ENCODE results near the gene RALGAPA2. TPM values are rescaled to one million over a fixed set of nuclear protein-coding genes. Genes with fewer than 3 reads are reported as not detected.

The RALGAPA2 gene
- total RNA-seq, 1 donor from 2014 or later: 88.9 TPM

GRCh38 chr20:20606050-20606449 lies 106.4 kb downstream of the RALGAPA2 start:
- DNase-seq (no peak), ATAC-seq (no peak)
- TF ChIP-seq CTCF (IDR thresholded peaks at IDR 0.05): no peak
- intact Hi-C loops (cut with DNase I): no loop called here
- H3K9me3 ChIP-seq: no peaks in the 10 kb centered on the region
- no peaks in the 10 kb centered on the region for H3K27me3 ChIP-seq
- H3K36me3 ChIP-seq: peaks cover 41% of the 10 kb centered on the region
- H3K4me3 ChIP-seq: no peak overlapping the region
- H3K27ac ChIP-seq: no peak overlapping the region
- no peaks in the 10 kb centered on the region for H3K4me1 ChIP-seq

GRCh38 chr20:20604907-20605306 lies 107.5 kb downstream of the RALGAPA2 start:
- Histone ChIP-seq H3K36me3 (peaks cover 47% of the 10 kb centered on the region), H3K9me3 (no peaks in the 10 kb centered on the region), H3K4me1 (no peaks in the 10 kb centered on the region), H3K4me3 (no peak overlapping the region), H3K27me3 (no peaks in the 10 kb centered on the region), H3K27ac (no peak overlapping the region)
- ATAC-seq: no peak
- TF ChIP-seq CTCF (IDR thresholded peaks at IDR 0.05): no peak
- no peak for DNase-seq
- intact Hi-C loops (cut with DNase I): no loop called here

- no peak for ATAC-seq
- H3K9me3 ChIP-seq: no peaks in the 10 kb centered on the region
- peaks cover 47% of the 10 kb centered on the region for H3K36me3 ChIP-seq
- H3K27me3 ChIP-seq: no peaks in the 10 kb centered on the region
- intact Hi-C loops (cut with DNase I): no loop called here
- no peak for DNase-seq
- TF ChIP-seq CTCF (IDR thresholded peaks at IDR 0.05): no peak
- H3K4me1 ChIP-seq: no peaks in the 10 kb centered on the region
- no peak overlapping the region for H3K27ac ChIP-seq
- H3K4me3 ChIP-seq: no peak overlapping the region
Measured at GRCh38 chr20:20604357-20604756, 108.1 kb downstream of the RALGAPA2 start.

GRCh38 chr20:20603339-20603990 lies 109.0 kb downstream of the RALGAPA2 start:
- H3K9me3 ChIP-seq: no peaks in the 10 kb centered on the region
- no peaks in the 10 kb centered on the region for H3K27me3 ChIP-seq
- no peak for TF ChIP-seq CTCF (IDR thresholded peaks at IDR 0.05)
- intact Hi-C loops (cut with DNase I): no loop called here
- peak; percentile 76 for ATAC-seq
- H3K4me3 ChIP-seq: no peak overlapping the region
- no peaks in the 10 kb centered on the region for H3K4me1 ChIP-seq
- no peak overlapping the region for H3K27ac ChIP-seq
- DNase-seq: no peak
- peaks cover 55% of the 10 kb centered on the region for H3K36me3 ChIP-seq

- intact Hi-C loops (cut with DNase I): no loop called here
- DNase-seq (no peak), ATAC-seq (no peak)
- no peaks in the 10 kb centered on the region for H3K9me3 ChIP-seq
- no peak for TF ChIP-seq CTCF (IDR thresholded peaks at IDR 0.05)
- H3K27ac ChIP-seq: no peak overlapping the region
- peaks cover 33% of the 10 kb centered on the region for H3K36me3 ChIP-seq
- H3K4me1 ChIP-seq: peaks cover 11% of the 10 kb centered on the region
- no peaks in the 10 kb centered on the region for H3K27me3 ChIP-seq
- no peak overlapping the region for H3K4me3 ChIP-seq
Measured at GRCh38 chr20:20597966-20598365, 114.5 kb downstream of the RALGAPA2 start.

- Histone ChIP-seq H3K27ac (peak overlapping the region; percentile 6), H3K36me3 (peaks cover 26% of the 10 kb centered on the region), H3K27me3 (no peaks in the 10 kb centered on the region), H3K4me3 (no peak overlapping the region), H3K4me1 (peaks cover 14% of the 10 kb centered on the region), H3K9me3 (no peaks in the 10 kb centered on the region)
- TF ChIP-seq CTCF (IDR thresholded peaks at IDR 0.05): no peak
- ATAC-seq: no peak
- DNase-seq: no peak
- intact Hi-C loops (cut with DNase I): no loop called here
Measured at GRCh38 chr20:20594171-20594530, 118.3 kb downstream of the RALGAPA2 start.
